Naive B cell (primary cell): Measurements from ENCODE around the gene PTK7. TPM values are rescaled to one million over a fixed set of nuclear protein-coding genes. Genes with fewer than 3 reads are reported as not detected.
"Not testable (repeated sequence)": the region's sequence is repeated elsewhere in the genome, so short reads cannot be mapped to it uniquely, and the experiment has no call there.

Experiments used
- ATAC-seq, 2 donors: fragments of 150-1000 bp; cut with Tn5 transposase; 2 replicates each; pipeline ENCODE4 v1.10.0; 2021; ENCODE audit warnings: low read depth in 2 of 2, mild to moderate bottlenecking in 2 of 2, moderate library complexity in 2 of 2
- DNase-seq: peaks from one replicate; pipeline ENCODE4 v3.0.0; 2022
- H3K27ac Mint-ChIP-seq, 6 donors: one replicate each; pipeline ENCODE4 v1.8.0; 2020 to 2022; ENCODE audit warnings: mild to moderate bottlenecking in 6 of 6, mixed read lengths in 6 of 6, moderate library complexity in 5 of 6, inconsistent platforms in 2 of 6
- H3K27me3 Mint-ChIP-seq, 3 donors: one replicate each; pipeline ENCODE4 v1.8.0; 2021 to 2022; ENCODE audit warnings: mixed read lengths in 3 of 3, mild to moderate bottlenecking in 1 of 3
- H3K36me3 Mint-ChIP-seq, 2 donors: one replicate each; pipeline ENCODE4 v1.8.0; 2020 to 2022; ENCODE audit warnings: mixed read lengths in 2 of 2, inconsistent platforms in 1 of 2, mild to moderate bottlenecking in 1 of 2
- H3K4me1 Mint-ChIP-seq, 3 donors: one replicate each; pipeline ENCODE4 v1.8.0; 2020 to 2022; ENCODE audit warnings: mixed read lengths in 3 of 3, inconsistent platforms in 1 of 3, mild to moderate bottlenecking in 1 of 3, moderate library complexity in 1 of 3
- H3K4me3 Mint-ChIP-seq, 8 donors: one replicate each; pipeline ENCODE4 v1.8.0; 2020 to 2022; ENCODE audit warnings: mild to moderate bottlenecking in 8 of 8, mixed read lengths in 8 of 8, moderate library complexity in 8 of 8, inconsistent platforms in 2 of 8
- H3K9me3 Mint-ChIP-seq, 7 donors: one replicate each; pipeline ENCODE4 v1.8.0; 2020 to 2022; ENCODE audit warnings: mixed read lengths in 7 of 7, mild to moderate bottlenecking in 5 of 7, inconsistent platforms in 2 of 7, moderate library complexity in 1 of 7
- polyA plus RNA-seq, 6 donors: library from polyadenylated mRNA; unstranded; fragments of 300-500 nt; fragmentation: Illumina TruSeq; gene quantifications; one replicate each; pipeline ENCODE4 v1.2.3, GENCODE V29; 2021; ENCODE audit warnings: low read depth in 6 of 6

PTK7 gene
- polyA plus RNA-seq, 6 donors from 2014 or later: not detected

DNA sequence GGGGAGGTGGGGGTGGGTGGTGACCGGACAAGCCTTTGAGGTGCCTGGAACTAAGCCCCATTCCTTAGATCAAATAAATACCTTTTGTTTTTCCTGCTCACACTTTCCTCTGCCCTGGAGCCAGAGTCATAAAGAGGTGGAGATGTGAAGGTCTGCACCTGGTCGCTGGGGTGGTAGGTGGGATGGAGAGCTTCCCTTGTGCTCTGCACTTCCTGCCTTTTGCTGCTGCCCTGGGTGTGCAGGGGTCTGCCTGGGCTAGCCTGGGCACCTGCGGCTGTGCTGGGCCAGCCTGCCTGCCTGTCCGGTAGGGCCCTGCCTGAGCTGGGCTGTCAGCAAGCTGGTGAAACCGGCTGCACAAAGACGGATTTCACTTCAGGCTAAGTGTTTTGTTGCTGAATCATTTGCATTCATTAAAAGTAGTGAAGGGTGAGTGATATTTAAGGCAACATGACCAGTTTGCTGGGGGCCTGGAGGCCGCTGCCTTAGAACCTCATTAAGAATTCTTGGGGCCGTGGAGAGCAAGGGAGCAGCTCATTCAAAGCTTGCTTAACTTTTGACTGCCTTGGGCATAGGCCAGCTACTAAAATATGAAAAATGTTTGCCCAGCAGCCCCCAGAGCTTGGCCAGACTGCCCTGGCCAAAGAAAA is 20.5 kb downstream of the PTK7 start:
- no peak overlapping the region for H3K27ac Mint-ChIP-seq
- ATAC-seq (no peak), DNase-seq (no peak)
- no peaks in the 10 kb centered on the region for H3K27me3 Mint-ChIP-seq
- H3K36me3 Mint-ChIP-seq: no peaks in the 10 kb centered on the region
- H3K4me3 Mint-ChIP-seq: peak overlapping the region in 1 of 8 donors; percentile 1
- peaks cover 0 to 3% (median 0%) of the 10 kb centered on the region in 3 donors for H3K4me1 Mint-ChIP-seq
- no peaks in the 10 kb centered on the region for H3K9me3 Mint-ChIP-seq

DNA sequence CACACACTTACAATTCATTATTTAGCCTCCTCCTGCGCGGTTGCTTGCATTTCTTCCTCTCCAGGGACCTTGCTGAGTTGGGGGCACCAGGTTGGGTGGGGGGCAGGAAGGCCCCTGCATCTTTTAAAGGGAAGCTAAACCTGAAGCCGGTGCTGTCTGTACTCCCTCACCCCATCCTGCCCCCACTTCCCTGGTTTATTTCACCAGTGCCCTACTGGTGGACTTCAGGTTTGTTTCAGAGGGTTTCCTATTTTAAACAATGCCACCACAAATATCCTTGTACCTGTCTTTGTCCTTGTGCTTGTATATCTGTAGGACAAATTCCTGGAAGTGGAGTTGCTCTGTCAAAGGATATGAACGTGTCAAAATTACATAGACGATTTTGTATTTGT is 21.0 kb downstream of the PTK7 start:
- Mint-ChIP-seq H3K27me3 (no peaks in the 10 kb centered on the region), H3K9me3 (no peaks in the 10 kb centered on the region), H3K4me1 (peaks cover 0 to 3% (median 0%) of the 10 kb centered on the region in 3 donors), H3K36me3 (no peaks in the 10 kb centered on the region), H3K4me3 (no peak overlapping the region), H3K27ac (no peak overlapping the region)
- DNase-seq (no peak), ATAC-seq (no peak)

DNA sequence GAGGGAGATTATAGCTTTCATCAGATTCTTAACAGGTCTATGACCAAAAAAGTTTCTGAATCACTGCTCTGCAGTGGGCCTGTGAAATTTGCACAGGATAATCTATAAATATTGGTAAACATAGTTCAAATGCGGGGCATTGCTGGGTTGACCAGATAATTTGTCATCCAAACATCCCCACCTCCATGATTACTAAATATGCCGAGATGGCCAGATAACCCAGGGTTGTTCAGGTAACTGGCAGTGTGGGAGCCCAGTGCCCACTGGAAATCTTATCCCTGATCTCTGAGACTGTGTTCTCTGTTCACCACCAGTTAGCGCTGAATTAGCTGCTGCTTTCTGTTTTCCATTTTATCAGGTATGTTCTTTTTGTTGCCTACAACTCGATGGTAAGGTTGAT is 21.4 kb downstream of the PTK7 start:
- H3K4me3 Mint-ChIP-seq: no peak overlapping the region
- H3K27me3 Mint-ChIP-seq: no peaks in the 10 kb centered on the region
- no peak for ATAC-seq
- no peaks in the 10 kb centered on the region for H3K9me3 Mint-ChIP-seq
- DNase-seq: no peak
- no peak overlapping the region for H3K27ac Mint-ChIP-seq
- H3K36me3 Mint-ChIP-seq: no peaks in the 10 kb centered on the region
- peaks cover 0 to 3% (median 0%) of the 10 kb centered on the region in 3 donors for H3K4me1 Mint-ChIP-seq

DNA sequence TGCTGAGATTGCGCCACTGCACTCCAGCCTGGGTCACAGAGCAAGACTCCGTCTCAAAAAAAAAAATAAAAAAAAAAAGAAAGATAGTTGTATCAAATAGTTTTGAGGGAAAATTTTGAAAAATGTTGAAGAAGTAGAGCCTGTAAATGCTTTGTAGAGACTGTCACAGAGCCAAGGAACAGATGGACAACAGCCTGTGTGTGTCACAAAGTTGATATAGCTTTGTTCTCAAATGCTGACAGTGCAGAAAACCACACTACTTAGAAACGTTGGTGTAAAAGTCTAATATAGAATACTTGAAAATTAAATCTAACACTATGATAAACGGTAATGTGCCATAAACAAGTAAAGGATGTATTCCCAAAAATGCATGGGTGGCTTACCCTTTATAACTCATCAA is 25.4 kb downstream of the PTK7 start:
- DNase-seq (no peak), ATAC-seq (no peak)
- Mint-ChIP-seq H3K36me3 (no peaks in the 10 kb centered on the region), H3K9me3 (no peaks in the 10 kb centered on the region), H3K27ac (no peak overlapping the region), H3K4me3 (no peak overlapping the region), H3K4me1 (no peaks in the 10 kb centered on the region), H3K27me3 (no peaks in the 10 kb centered on the region)

DNA sequence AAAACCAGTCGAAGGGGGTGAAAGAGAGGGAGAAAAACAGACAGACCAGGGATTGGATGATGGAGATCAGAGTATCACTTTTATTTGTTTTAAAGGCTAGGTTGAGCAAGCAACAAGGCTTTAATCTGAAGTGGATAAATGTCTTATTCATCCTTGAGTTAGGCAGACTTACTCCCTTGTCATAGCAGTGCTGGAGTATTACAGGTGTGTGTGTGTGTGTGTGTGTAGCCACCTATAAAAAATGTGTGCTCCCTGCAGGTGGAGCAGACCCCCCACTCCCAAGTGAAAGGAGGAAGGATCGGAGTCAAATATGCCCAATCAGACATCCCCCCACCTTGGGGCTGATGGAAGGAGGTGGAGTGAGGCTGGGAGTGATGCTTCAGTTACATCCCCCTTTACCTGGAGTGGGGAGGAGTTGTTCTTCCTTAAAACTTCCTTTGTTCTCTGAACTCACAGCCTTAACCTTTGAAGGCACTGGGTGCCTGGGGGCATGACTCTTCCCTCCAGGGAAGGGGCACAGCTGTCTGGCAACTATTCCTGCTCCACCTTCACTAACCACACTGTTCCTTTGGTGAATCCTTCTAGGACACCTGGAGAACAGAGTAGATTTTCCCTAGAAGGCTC is 27.3 kb downstream of the PTK7 start:
- H3K4me3 Mint-ChIP-seq: no peak overlapping the region
- H3K27me3 Mint-ChIP-seq: no peaks in the 10 kb centered on the region
- H3K36me3 Mint-ChIP-seq: no peaks in the 10 kb centered on the region
- ATAC-seq (no peak), DNase-seq (no peak)
- H3K27ac Mint-ChIP-seq: peak overlapping the region in 1 of 6 donors; percentile 59
- no peaks in the 10 kb centered on the region for H3K9me3 Mint-ChIP-seq
- no peaks in the 10 kb centered on the region for H3K4me1 Mint-ChIP-seq

DNA sequence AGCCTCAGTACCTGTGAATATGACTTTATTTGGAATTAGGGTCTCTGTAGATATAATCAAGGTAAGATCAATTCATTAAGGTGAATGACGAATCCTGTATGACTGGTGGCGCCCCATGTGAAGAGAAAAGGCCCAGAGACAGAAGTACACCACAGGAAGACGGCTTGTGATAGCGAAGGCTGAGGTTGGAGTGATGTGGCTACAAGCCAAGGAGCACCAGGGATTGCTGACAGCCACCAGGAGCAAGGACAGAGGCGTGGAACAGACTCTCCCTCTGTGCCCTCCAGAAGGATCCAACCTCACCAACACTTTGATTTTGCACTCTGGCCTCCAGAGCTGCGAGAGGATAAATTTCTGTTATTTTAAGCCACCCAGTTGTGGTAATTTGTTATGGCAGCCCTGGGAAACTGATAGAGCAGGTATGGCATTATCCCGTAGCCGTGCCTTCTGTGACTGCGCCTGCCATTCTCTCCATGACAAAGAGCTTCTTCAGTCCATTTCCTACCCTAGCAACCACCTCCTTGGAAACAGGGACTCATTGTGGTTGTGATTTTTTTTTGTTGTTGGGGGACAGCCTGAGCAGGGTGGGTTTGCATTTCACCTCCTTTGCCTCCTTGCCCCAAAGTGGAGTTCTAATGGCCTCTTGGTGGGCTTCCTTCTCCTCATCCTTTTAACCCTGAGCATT is 29.6 kb downstream of the PTK7 start:
- Mint-ChIP-seq H3K4me3 (no peak overlapping the region), H3K27me3 (no peaks in the 10 kb centered on the region), H3K27ac (peak overlapping the region in 1 of 6 donors; percentile 56), H3K9me3 (no peaks in the 10 kb centered on the region), H3K4me1 (no peaks in the 10 kb centered on the region), H3K36me3 (no peaks in the 10 kb centered on the region)
- ATAC-seq: no peak
- DNase-seq: no peak

DNA sequence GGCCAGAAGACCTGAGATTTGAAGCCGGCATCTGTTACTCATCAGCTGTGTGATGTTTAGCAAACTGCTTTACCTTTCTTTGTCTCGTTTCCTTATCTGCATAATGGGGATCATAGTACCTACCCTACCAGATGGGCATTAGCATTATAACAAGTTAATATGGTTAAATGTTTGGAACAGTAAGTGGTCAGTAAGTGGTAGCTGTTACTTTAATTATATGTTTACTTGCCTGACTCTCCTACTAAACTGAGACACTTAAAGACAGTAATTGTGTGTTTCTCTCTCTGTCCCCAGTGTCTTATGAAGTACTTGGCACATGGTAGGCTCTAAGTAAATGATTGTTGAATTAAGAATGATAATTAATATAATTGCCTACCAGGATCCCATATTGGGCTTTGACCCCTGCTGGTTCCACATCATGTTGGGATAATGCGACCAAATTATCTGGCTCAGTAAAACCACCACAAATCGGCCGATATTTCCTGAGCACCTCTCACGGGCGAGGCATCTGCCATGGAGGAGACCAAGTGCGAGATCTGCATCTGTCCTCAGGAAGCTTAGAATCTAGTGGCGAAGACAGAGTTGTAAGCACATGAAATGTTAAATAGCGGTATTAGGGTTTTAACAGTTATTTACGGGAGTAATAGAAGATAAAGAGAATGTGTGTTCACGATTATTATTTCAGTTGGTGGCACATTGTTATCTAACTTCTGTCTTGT is 31.4 kb downstream of the PTK7 start:
- ATAC-seq (no peak), DNase-seq (no peak)
- Mint-ChIP-seq H3K36me3 (no peaks in the 10 kb centered on the region), H3K4me3 (no peak overlapping the region), H3K27me3 (no peaks in the 10 kb centered on the region), H3K9me3 (no peaks in the 10 kb centered on the region), H3K27ac (peak overlapping the region in 1 of 6 donors; percentile 40), H3K4me1 (no peaks in the 10 kb centered on the region)

DNA sequence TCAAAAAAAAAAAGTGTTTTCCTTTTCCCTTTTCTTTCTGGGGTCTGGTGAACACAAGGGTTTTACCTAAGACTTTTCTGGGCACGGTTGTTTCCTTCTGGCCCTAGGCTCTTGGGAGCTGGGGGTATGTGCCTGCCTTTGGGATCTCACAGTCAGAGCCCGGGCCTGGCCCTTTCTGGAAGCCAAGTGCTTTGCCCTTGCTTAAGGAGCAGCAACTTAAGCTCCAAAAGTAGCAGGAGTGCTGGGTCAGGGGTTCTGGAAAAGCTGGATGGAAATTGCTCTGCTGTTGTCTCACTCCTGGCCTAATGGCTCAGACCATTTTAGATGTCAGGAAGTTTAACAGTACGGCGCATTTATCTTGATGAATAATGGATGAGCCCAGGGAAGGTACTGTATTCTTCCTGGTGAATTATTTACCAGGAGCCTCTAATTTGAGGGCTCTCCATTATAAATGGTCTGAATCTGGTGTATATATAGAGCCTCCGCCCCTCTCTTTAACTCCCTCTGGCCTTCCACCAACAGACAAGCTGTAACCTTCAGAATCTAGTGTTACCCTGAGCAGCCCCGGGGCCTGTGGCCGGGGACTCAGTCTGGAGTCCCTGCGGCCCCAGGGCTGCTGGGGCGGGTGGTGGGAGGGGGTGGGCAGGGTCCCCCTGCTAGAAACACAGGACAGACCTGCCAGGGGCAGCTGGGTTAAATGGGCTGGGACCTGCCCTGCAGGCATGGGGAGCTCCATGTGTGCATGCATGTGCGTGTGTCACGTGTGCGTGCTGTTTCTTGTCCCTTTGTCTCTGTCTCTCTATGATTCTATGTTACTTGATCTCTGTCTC is 37.5 kb downstream of the PTK7 start:
- DNase-seq (no peak), ATAC-seq (no peak)
- Mint-ChIP-seq H3K9me3 (no peaks in the 10 kb centered on the region), H3K27me3 (no peaks in the 10 kb centered on the region), H3K36me3 (no peaks in the 10 kb centered on the region), H3K4me3 (no peak overlapping the region), H3K27ac (peak overlapping the region in 1 of 6 donors; percentile 94), H3K4me1 (peaks cover 0 to 4% (median 0%) of the 10 kb centered on the region in 3 donors)

DNA sequence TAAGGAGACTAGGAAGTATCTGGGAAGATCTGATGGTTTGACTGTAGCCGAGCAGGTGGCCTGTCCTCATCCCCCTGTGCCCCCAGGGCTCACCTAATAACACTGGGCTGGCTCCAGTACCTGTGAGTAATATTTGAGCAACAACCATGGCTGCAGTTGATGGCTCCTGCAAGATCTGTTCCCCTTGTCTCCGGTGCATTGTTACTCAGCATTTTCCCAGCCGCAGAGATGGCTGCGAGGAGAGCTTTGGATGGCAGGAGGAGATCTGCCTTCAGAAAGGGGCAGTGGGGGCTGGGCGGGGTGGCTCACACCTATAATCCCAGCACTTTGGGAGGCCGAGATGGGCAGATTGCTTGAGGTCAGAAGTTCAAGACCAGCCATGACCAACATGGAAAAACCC is 39.3 kb downstream of the PTK7 start:
- DNase-seq (no peak), ATAC-seq (no peak)
- no peak overlapping the region for H3K27ac Mint-ChIP-seq
- peaks cover 0 to 4% (median 0%) of the 10 kb centered on the region in 3 donors for H3K4me1 Mint-ChIP-seq
- no peak overlapping the region for H3K4me3 Mint-ChIP-seq
- no peaks in the 10 kb centered on the region for H3K36me3 Mint-ChIP-seq
- no peaks in the 10 kb centered on the region for H3K9me3 Mint-ChIP-seq
- H3K27me3 Mint-ChIP-seq: no peaks in the 10 kb centered on the region

DNA sequence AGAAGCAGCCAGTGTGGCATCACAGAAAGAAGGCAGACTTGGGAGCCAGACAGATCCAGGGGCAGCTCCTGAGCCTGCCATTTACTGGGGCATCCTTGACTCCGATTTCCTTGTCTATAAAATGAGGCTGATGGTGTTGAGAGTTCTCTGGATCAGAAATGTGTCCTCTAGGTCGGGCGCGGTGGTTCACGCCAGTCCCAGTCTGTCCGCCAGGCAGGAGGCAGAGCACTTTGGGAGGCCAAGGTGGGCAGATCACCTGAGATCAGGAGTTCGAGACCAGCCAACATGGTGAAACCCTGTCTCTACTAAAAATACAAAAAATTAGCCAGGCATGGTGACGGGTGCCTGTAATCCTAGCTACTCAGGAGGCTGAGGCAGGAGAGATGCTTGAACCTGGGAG is 41.4 kb downstream of the PTK7 start:
- H3K27me3 Mint-ChIP-seq: not testable (repeated sequence)
- peak overlapping the region in 1 of 6 donors; percentile 16 for H3K27ac Mint-ChIP-seq

DNA sequence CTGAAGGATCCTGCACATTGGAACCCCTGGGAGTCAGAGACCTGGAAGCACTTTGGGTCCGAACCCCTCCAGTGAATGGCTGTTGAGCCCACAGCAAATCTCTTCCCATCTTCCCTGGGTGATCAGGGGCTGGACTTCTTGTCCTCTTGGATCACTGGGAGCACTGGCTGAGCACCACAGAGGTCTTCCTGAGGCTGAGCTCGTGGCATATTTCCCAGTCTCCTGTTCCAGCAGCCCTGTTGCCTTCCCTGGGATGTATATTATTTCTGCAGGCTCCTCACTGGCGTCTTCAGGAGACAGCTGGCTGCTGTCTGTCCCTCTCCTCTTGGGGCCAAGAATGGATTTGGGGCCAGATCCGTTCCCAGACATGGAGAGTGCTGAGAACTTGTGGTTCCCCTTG is 43.4 kb downstream of the PTK7 start:
- H3K9me3 Mint-ChIP-seq: no peaks in the 10 kb centered on the region
- DNase-seq: no peak
- ATAC-seq: no peak
- no peak overlapping the region for H3K4me3 Mint-ChIP-seq
- no peaks in the 10 kb centered on the region for H3K27me3 Mint-ChIP-seq
- H3K4me1 Mint-ChIP-seq: peaks cover 0 to 4% (median 0%) of the 10 kb centered on the region in 3 donors
- H3K27ac Mint-ChIP-seq: no peak overlapping the region
- H3K36me3 Mint-ChIP-seq: no peaks in the 10 kb centered on the region

More for the DNA sequence above, 41.4 kb downstream of the PTK7 start:
- not testable (repeated sequence) for H3K9me3 Mint-ChIP-seq, H3K4me1 Mint-ChIP-seq, H3K4me3 Mint-ChIP-seq, H3K36me3 Mint-ChIP-seq, DNase-seq, ATAC-seq

DNA sequence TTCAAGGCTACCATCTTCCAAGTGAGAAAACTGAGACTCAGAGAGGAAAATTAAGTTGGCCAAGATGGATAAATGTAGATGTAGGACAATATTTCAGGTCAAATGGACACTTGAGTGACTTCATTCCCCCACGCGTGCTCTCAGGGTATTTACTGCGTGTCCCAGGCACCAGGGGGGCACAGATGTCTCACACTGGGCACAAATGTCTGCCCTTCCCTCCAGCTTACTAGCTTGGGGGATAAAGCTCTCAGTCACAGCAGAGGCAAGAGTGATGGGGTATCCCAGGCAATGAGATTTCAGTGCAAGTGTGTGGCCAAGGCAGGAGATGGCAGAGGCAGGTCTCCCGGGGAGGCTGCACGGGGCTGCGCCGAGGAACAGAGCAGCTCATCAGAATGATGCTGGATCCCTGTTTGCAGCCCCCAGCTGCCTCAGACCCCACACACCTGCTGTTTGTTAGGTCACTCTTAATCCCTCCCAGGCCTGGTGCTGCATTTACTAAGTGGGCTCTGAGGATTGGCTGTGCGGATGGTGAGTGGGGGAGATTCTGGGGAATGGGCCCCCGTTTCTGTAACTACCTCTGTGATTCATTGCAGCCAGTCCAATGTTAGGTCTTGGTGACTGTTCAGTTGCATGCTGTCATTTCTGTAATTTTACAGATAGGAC is 44.1 kb downstream of the PTK7 start:
- no peaks in the 10 kb centered on the region for H3K36me3 Mint-ChIP-seq
- ATAC-seq (no peak), DNase-seq (no peak)
- H3K4me3 Mint-ChIP-seq: no peak overlapping the region
- no peaks in the 10 kb centered on the region for H3K27me3 Mint-ChIP-seq
- no peaks in the 10 kb centered on the region for H3K9me3 Mint-ChIP-seq
- no peak overlapping the region for H3K27ac Mint-ChIP-seq
- peaks cover 0 to 4% (median 0%) of the 10 kb centered on the region in 3 donors for H3K4me1 Mint-ChIP-seq
